DMS 273 (cell line): ENCODE measurements around the gene CCL13.
"Not testable (repeated sequence)": the region's sequence is repeated elsewhere in the genome, so short reads cannot be mapped to it uniquely, and the experiment has no call there.

Experiments used
- DNase-seq: peaks from one replicate; lab custom pipeline; 2025; ENCODE audit not compliant: unreplicated experiment; lab: John Stamatoyannopoulos, UW

CCL13 gene

GRCh38 chr17:34356194-34356593 lies at the start of gene CCL13:
CCL13 (plus strand) TSS chr17:34356480; CDS start chr17:34356527, 47 bp downstream.
- no peak for DNase-seq

DNA sequence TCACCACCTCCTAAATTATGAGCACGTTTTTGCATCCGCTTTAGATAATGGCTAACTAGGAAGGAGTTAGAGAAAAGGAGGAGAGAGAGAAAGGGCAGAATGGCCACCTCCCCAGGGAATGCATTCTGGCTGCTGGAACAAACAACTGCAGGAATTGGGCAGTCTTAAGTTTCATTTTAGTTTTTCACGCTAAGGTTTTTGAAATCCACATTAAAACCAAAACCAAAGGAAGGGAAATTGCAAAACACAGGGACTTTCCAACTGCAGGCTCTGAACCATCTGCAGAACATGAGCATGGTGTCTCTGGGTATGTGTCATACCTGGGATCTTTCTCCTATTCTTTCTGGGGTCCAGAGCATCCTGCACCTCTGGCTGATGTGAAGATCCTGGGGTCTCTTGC lies 49.2 kb upstream of the CCL13 start:
- DNase-seq = no peak

- DNase-seq = no peak
Measured at GRCh38 chr17:34308371-34308770, 47.9 kb upstream of the CCL13 start.

GRCh38 chr17:34311291-34311690 lies 45.0 kb upstream of the CCL13 start:
- DNase-seq = no peak

DNA sequence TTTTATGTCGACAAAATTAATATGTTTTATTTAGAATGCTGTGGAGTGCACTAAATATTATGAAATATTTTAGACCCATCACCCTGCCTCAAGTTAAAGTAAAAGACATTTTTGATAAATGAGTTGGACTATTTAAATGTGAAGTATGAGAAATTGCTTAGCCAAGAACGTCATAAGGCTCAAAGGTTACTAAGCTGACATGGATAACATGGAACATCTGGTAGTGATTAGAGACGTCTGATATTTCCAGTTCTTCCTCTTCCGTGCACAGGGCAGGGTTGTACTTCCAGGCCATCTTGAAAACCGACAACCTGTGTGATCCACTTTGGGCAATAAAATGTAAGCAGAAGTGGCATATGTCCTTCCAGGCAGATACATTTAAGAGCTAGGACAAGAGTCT lies 44.2 kb upstream of the CCL13 start:
- no peak for DNase-seq

DNA sequence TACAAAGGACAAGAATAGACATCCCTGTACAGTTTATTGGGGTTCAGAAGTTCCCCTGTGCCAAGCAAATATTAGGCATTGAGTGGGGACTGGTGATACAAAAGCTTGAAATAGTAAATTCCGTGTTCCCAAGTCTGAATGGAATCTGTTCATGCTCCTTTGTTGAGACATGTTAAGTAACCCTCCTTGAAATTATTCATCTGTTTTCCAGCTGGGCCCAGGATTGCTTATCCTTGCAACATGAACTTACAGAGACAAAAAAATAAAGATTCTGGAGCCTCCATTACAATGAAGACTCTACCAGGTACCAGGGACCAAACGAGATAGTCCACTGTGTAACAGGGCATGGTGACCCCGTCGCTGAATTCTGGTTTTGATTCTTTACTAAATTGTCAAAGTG lies 43.1 kb upstream of the CCL13 start:
- DNase-seq = no peak

DNA sequence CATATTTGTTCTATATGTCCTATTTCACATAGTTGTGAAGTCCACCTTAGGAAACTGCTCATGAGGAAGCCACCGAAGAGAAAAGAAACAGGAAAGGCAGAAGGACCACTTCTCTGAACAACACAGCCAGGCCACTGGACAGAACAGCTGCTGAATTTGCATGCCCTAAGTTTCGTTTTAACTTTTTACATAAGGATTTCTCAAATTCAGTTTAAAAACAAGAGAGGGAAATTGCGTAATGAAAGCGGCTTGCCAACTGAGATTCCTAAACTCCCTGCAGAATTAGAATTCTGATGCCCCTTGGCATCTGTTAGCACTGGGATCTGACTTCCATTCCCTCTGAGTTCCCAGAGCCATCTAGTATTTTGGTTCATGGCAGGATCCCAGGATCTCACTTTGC lies 42.0 kb upstream of the CCL13 start:
- DNase-seq = no peak

DNA sequence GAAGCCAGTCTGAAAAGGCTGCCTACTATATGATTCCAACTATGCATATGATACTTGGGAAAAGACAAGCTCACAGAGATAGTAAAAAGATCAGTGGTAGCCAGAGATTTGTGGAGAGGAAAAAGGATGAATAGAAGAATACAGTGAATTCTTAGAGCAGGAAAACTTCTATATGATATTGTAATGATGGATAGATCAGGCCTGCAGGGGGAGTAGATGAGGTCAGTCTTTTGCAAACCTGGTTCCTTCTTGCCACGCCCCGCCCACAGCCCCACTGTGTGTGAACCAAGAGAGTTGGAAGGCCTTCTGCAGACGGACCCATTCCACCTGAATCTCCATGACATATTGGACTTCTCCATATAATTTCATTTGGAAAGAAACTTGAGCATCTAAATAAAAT lies 37.8 kb upstream of the CCL13 start:
- peak; percentile 33 for DNase-seq

DNA sequence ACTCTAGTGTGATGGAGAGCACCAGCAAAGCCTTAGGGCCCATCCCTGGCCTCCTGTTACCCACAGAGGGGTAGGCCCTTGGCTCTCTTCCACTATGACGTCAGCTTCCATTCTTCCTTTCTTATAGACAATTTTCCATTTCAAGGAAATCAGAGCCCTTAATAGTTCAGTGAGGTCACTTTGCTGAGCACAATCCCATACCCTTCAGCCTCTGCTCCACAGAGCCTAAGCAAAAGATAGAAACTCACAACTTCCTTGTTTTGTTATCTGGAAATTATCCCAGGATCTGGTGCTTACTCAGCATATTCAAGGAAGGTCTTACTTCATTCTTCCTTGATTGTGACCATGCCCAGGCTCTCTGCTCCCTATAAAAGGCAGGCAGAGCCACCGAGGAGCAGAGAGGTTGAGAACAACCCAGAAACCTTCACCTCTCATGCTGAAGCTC lies 37.2 kb upstream of the CCL13 start, which contains the start of gene CCL8:
TSS of gene CCL8 (plus strand) at position 397 of the 445 bp plus-strand sequence. CDS start 67 bp downstream, outside the sequence.
- DNase-seq = no peak

DNA sequence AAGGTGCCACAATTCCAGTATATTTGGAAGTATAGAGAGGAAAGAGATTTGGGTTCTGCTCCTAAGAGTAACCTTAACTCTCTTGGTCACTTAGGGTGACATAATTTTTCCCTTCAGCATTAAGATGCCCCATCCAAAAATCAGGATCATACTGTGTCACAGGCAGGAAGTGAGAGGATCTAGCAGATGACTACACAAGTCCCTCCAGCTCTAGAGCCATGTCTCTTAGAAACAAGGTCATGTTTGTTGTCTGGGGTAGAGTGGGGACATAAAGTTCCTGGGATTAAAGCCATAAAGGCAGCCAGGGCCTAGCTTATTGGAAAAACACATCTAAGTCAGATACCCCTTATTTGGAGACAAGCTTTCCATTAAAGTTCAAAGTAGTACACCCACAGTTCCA lies 34.3 kb upstream of the CCL13 start:
- no peak for DNase-seq

DNA sequence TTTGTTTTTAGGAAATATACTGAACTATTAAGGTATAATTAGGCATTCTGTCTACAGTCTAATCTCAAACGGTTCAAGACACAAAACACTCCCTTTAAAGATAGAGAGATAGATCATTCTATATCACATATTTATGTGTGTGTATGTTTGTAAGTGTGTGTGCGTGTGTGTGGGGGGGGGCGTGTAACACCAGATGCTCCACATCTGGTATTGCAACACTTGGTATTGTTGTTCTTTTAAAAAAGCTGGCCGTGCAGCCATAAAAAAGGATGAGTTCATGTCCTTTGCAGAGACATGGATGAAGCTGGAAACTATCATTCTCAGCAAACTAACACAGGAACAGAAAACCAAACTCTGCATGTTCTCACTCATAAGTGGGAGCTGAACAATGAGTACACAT lies 28.7 kb upstream of the CCL13 start:
- DNase-seq = not testable (repeated sequence)

GRCh38 chr17:34337701-34338100 lies 18.6 kb upstream of the CCL13 start:
- DNase-seq = no peak

- DNase-seq = no peak
Measured at GRCh38 chr17:34339138-34339770, 17.0 kb upstream of the CCL13 start.

GRCh38 chr17:34341916-34342315 lies 14.4 kb upstream of the CCL13 start:
- no peak for DNase-seq

DNA sequence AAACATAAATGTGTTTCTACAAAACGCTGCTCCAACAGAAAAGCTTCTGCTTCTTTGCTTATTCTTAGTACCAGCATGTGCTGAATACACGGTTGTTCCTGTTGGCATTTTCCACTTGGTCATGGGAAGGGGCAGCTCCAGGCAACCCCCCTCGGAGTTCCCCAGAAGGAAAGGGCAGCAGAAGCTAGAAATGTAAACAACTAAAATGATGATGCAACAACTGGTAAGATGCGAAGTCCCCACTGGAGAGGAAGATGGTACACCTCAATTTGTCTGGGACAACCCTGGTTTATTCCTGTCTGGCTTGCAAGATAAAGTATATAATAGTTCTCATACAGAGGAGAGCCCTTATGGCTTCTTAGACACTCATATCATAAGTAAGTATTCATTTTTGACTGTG lies 9.2 kb upstream of the CCL13 start:
- no peak for DNase-seq

DNA sequence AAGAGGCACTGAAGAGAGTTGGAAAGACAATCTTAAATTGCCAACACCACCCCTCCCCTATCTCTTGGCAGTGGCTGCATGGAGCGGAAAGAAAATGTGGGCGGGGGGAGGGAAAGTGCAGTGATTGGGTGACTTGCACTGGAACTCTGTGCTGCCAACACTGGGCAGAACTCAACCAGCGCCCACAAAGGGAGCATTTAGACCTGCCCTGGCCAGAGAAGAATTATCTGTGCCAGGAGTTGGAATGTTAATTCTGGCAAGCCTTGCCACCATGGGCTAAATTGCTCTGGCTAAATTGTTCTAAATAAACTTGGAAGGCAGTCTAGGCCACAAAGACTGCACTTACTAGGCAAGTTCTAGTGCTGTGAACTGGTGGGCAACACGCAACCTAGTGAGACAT lies 6.5 kb upstream of the CCL13 start:
- DNase-seq = no peak

DNA sequence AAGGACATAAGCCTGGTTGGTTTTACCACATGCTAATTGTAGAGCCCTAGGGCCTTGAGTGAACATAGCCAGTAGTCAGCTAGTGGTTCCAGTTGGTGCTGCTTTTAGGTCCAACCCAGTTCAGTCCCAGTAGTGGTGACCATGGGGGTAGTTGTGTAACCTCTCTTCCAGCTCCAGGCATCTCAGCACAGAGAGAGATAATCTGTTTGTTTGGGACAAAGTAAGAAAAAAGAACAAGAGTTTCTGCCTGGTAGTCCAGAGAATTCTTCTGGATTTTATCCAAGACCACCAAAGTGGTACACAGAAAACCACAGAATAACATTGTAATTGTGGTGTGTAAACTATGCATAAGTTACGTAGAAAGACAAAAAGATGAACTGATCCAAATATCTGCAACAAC lies 5.2 kb upstream of the CCL13 start:
- DNase-seq = no peak

DNA sequence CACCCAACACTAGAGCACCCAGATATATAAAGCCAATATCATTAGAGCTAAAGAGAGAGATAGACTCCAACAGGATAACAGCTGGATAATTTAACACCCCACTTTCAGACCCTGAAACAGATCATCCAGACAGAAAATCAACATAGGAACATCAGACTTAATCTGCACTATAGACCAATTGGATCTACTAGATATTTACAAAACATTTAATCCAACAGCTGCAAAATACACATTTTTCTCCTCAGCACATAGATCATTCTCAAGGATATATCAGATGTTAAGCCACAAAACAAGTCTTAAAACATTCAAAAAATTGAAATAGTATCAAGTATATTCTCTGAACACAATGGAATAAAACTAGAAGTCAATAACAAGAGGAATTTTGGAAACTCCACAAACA lies 4.1 kb upstream of the CCL13 start:
- no peak for DNase-seq

GRCh38 chr17:34354637-34355036 lies 1.6 kb upstream of the CCL13 start:
- DNase-seq = no peak

- no peak for DNase-seq
Measured at GRCh38 chr17:34357398-34357797, 1.1 kb downstream of the CCL13 start.

GRCh38 chr17:34358631-34359030 lies 2.4 kb downstream of the CCL13 start:
- DNase-seq = no peak

DNA sequence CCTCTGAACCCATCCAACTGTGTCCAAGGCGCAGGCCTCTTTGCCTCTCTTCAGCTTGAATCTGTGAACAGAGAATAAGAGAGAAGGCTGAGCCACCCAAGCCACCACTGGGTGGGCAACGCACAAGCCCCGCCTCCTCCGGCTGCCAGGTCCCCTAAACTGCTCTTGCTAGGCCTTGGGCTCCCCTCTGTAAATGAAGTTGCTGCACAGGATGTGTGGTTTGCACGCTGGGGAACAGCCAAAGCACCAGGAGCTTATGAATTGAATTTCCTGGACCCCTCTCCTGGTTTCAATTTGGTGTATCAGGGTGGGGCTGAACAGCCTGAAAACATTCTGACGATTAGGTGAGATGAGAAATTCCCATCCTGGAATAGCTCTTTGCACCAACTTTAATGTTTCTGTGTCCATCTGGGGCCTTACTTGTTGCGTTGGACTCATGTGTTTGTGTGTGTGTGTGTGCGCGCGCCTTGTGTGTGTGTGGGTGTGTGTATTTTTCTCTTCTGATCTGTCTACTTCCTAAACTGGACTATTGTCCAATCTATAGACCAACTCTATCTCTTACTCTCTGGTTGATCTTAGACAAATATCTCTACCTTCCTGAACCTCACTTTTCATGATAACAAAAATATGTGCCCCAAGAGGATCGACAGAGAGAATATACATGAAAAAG lies 4.5 kb downstream of the CCL13 start:
- no peak for DNase-seq
